Esophagus muscularis mucosa (tissue), 4 donors: ENCODE results near the gene GDF2.

Experiments used
- EP300 ChIP-seq: sonication (generic); formaldehyde crosslinking; IDR thresholded peaks from one replicate; pipeline ENCODE4 v1.6.1; 2017; ENCODE audit warnings: antibody characterized with exemption
- POLR2A ChIP-seq: fragments of 450-650 bp; IDR thresholded peaks from one replicate; pipeline ENCODE4 v1.6.1; 2017; ENCODE audit warnings: antibody characterized with exemption, moderate library complexity, mild to moderate bottlenecking, low read depth
- TF ChIP-seq, protein P1 (sequence below), 3 experiments: fragments of 200-600 bp in 2 of 3; fragments of 450-650 bp in 1 of 3; sonication (generic) in 2 of 3; IDR thresholded peaks; one replicate each; pipeline ENCODE4 v1.5.1; 2017 to 2019; ENCODE audit warnings: antibody characterized with exemption in 3 of 3, mild to moderate bottlenecking in 2 of 3, moderate library complexity in 1 of 3

DNA sequence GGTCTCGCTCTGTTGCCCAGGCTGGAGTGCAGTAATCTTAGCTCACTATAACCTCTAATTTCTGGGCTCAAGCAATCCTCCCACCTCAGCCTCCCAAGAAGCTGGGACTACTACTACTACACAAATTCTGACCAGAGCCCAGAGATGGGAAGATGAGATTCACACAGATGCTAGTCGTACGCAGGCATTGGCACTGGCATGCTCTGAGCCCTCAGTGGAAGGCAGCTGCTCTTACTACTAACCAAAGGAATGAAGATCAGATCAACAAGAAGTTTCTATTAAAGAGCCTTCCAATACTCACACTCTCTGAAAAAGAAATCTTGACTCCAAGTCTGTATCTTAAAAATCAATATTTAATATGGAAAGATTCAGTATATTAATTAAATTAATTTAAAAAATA, 10.7 kb downstream of the GDF2 start:
- no peak for TF ChIP-seq EP300
- no peak for TF ChIP-seq POLR2A
- TF ChIP-seq, protein P1, sequence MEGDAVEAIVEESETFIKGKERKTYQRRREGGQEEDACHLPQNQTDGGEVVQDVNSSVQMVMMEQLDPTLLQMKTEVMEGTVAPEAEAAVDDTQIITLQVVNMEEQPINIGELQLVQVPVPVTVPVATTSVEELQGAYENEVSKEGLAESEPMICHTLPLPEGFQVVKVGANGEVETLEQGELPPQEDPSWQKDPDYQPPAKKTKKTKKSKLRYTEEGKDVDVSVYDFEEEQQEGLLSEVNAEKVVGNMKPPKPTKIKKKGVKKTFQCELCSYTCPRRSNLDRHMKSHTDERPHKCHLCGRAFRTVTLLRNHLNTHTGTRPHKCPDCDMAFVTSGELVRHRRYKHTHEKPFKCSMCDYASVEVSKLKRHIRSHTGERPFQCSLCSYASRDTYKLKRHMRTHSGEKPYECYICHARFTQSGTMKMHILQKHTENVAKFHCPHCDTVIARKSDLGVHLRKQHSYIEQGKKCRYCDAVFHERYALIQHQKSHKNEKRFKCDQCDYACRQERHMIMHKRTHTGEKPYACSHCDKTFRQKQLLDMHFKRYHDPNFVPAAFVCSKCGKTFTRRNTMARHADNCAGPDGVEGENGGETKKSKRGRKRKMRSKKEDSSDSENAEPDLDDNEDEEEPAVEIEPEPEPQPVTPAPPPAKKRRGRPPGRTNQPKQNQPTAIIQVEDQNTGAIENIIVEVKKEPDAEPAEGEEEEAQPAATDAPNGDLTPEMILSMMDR (IDR thresholded peaks at IDR 0.05) = no peak
